NCI-H82 (cell line): ENCODE results near the gene GCNT2.
"Not testable (repeated sequence)": the region's sequence is repeated elsewhere in the genome, so short reads cannot be mapped to it uniquely, and the experiment has no call there.

ENCODE experiments used
- DNase-seq: peaks from one replicate; lab custom pipeline; 2025; lab: John Stamatoyannopoulos, UW

Gene GCNT2

GRCh38 chr6:10662207-10662606 is 141.1 kb downstream of the GCNT2 start:
- DNase-seq = no peak

GRCh38 chr6:10662742-10663141 is 141.6 kb downstream of the GCNT2 start:
- no peak for DNase-seq

- not testable (repeated sequence) for DNase-seq
Measured at GRCh38 chr6:10665595-10665994, 144.4 kb downstream of the GCNT2 start.

GRCh38 chr6:10668126-10668917 is 147.2 kb downstream of the GCNT2 start:
- DNase-seq = no peak

DNA sequence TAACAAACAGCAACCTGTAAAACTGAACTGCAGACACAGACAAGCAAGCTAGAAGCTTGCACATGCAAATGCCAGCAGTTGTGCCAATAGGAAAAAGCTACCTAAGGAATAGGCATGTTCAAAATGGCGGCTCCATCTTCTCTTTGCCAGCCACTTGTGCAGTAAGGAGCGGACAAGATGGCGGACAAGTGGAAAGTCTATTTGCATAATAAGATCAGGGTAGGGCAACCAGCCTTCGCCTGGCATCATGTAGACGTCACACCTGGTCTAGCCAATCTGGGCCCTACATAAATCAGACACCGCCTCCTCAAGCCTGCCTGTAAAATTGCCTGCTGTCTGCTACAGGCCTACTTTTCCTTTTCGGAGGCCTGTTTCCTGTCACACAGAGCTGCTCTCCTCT is 155.3 kb downstream of the GCNT2 start:
- peak; percentile 25 for DNase-seq

GRCh38 chr6:10678456-10678855 is 157.3 kb downstream of the GCNT2 start:
- no peak for DNase-seq
